ENCODE data around the gene FGF22. TPM values are rescaled to one million over a fixed set of nuclear protein-coding genes. Genes with fewer than 3 reads are reported as not detected.

Gene FGF22
- total RNA-seq, 2 experiments from 2014 or later = 0.48 TPM; not detected in 1

DNA sequence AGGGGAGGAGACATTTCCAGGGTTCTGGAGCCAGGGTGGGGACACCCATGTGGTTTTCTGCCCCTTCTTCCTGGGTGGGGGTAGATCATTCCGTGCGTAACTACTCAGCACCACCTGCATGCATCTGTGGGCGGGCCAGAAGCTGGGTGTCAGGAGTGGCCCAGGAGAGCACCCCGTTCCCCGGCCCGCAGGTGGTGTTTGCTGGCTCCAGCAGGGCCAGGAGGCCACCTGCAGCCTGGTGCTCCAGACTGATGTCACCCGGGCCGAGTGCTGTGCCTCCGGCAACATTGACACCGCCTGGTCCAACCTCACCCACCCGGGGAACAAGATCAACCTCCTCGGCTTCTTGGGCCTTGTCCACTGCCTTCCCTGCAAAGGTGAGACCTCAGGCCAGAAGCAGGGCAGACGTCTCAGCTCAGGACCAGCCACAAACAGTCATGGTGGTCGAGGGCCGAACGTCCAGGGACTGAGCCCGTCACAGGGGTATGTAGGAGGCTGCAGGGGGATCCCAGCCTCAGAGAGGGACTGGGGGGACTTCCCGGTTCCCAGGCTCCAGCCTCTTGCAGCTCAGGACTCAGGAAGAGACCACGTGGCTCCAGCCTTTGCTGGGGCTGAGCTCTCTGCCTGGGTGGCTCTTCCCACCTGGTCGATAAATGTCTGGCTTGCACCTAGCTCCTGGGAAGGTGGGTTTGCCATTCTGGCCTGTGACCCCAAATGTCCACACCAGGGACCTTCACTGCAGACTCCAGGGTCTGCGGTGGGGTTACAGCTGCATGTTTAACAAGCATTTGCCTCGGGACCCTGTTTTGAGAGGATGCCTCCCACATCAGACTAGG, 38.1 kb downstream of the FGF22 start:
- POLR2A ChIA-PET = interaction anchor here (0.6 kb wide), 1 partner anchor 52 kb away, joined by 3 read pairs; no protein-coding TSS in a partner anchor
- Histone ChIP-seq H2AFZ (ENCODE audit: low read length) (no peak overlapping the region), H3K27ac (ENCODE audit: low read depth, low read length, poor library complexity, severe bottlenecking) (no peak overlapping the region), H3K9me3 (ENCODE audit: low read length) (no peaks in the 10 kb centered on the region), H3K4me2 (ENCODE audit: low read length) (no peak overlapping the region), H3K79me2 (ENCODE audit: insufficient read depth, low read depth, low read length) (no peaks in the 10 kb centered on the region), H3K9me2 (ENCODE audit: insufficient read depth, low read length) (no peaks in the 10 kb centered on the region), H3K4me3 (ENCODE audit: low read depth, low read length, poor library complexity, severe bottlenecking) (no peak overlapping the region), H3K36me3 (ENCODE audit: insufficient read depth, low read length) (no peaks in the 10 kb centered on the region), H4K20me1 (ENCODE audit: insufficient read depth, low read length) (no peaks in the 10 kb centered on the region; the same call in 1 of the 2 replicates), H3K4me1 (ENCODE audit: insufficient read depth, low read length, poor library complexity, severe bottlenecking) (peaks cover 10% of the 10 kb centered on the region)
- CTCF ChIA-PET (ENCODE audit: unreplicated experiment) = no interaction called here
- TF ChIP-seq EZH2phosphoT487 (IDR thresholded peaks at IDR 0.05; ENCODE audit: borderline replicate concordance, low read depth, low read length) = no peak
- TF ChIP-seq CTCF (conservative IDR thresholded peaks at IDR 0.05; ENCODE audit: low read length) = no peak
- BruUV-seq (replicated peaks) = TSS peak; percentile 83
- peak; percentile 42 for DNase-seq (ENCODE audit: low spot score)
- intact Hi-C loops (cut with micrococcal nuclease; ENCODE audit: unreplicated experiment) = no loop called here

- ChIA-PET CTCF (ENCODE audit: unreplicated experiment) (no interaction called here), POLR2A (interaction anchor here (0.8 kb wide), 1 partner anchor 8 kb away, joined by 3 read pairs; no protein-coding TSS in a partner anchor)
- Histone ChIP-seq H3K4me1 (ENCODE audit: insufficient read depth, low read length, poor library complexity, severe bottlenecking) (peaks cover 10% of the 10 kb centered on the region), H4K20me1 (ENCODE audit: insufficient read depth, low read length) (no peaks in the 10 kb centered on the region; the same call in 1 of the 2 replicates), H2AFZ (ENCODE audit: low read length) (no peak overlapping the region), H3K27ac (ENCODE audit: low read depth, low read length, poor library complexity, severe bottlenecking) (no peak overlapping the region), H3K9me2 (ENCODE audit: insufficient read depth, low read length) (no peaks in the 10 kb centered on the region), H3K79me2 (ENCODE audit: insufficient read depth, low read depth, low read length) (no peaks in the 10 kb centered on the region), H3K36me3 (ENCODE audit: insufficient read depth, low read length) (no peaks in the 10 kb centered on the region), H3K4me2 (ENCODE audit: low read length) (peak overlapping the region; percentile 85), H3K4me3 (ENCODE audit: low read depth, low read length, poor library complexity, severe bottlenecking) (peak overlapping the region; percentile 98), H3K9me3 (ENCODE audit: low read length) (no peaks in the 10 kb centered on the region)
- no peak for TF ChIP-seq CTCF (conservative IDR thresholded peaks at IDR 0.05; ENCODE audit: low read length)
- TF ChIP-seq EZH2phosphoT487 (IDR thresholded peaks at IDR 0.05; ENCODE audit: borderline replicate concordance, low read depth, low read length) = no peak
- no TSS peak for BruUV-seq (replicated peaks)
- intact Hi-C loops (cut with micrococcal nuclease; ENCODE audit: unreplicated experiment) = no loop called here
- DNase-seq (ENCODE audit: low spot score) = no peak
Observed at GRCh38 chr19:678791-679388, 39.2 kb downstream of the FGF22 start.

Data from OCI-LY7 (cell line).